Tibial nerve (tissue), 4 donors: ENCODE measurements around the gene ABCA4. TPM values are rescaled to one million over a fixed set of nuclear protein-coding genes. Genes with fewer than 3 reads are reported as not detected.

Source experiments
- DNase-seq, 2 donors: peaks; one replicate each; pipeline ENCODE4 v3.0.0-alpha.2; 2019; ENCODE audit warnings: low spot score in 2 of 2
- H3K27ac ChIP-seq, 4 donors: fragments of 200-600 bp; sonication (generic) in 3 of 4; one replicate each; pipeline ENCODE4 v1.5.1; 2017 to 2019; ENCODE audit warnings: mild to moderate bottlenecking in 1 of 4
- H3K27me3 ChIP-seq, 2 donors: fragments of 200-600 bp; sonication (generic) in 1 of 2; one replicate each; pipeline versions ENCODE4 v1.5.1 to v1.6.0; 2017 to 2019
- H3K36me3 ChIP-seq, 3 donors: fragments of 200-600 bp; sonication (generic); one replicate each; pipeline ENCODE4 v1.5.1; 2018 to 2019
- H3K4me1 ChIP-seq, 4 donors: fragments of 200-600 bp; sonication (generic) in 3 of 4; one replicate each; pipeline ENCODE4 v1.5.1; 2017 to 2019
- H3K4me3 ChIP-seq, 4 donors: fragments of 200-600 bp; sonication (generic) in 3 of 4; one replicate each; pipeline ENCODE4 v1.5.1; 2017 to 2019; ENCODE audit warnings: mild to moderate bottlenecking in 1 of 4, moderate library complexity in 1 of 4
- H3K9me3 ChIP-seq, 4 donors: fragments of 200-600 bp; sonication (generic) in 3 of 4; one replicate each; pipeline ENCODE4 v1.5.1; 2017 to 2019
- CTCF ChIP-seq, 5 experiments: fragments of 200-600 bp in 3 of 5; fragments of 450-650 bp in 2 of 5; sonication (generic) in 3 of 5; IDR thresholded peaks; one replicate each; pipeline ENCODE4 v1.5.1; 2016 to 2019; ENCODE audit warnings: antibody characterized with exemption in 5 of 5, mild to moderate bottlenecking in 3 of 5, moderate library complexity in 2 of 5
- EP300 ChIP-seq, 2 donors: sonication (generic); formaldehyde crosslinking; IDR thresholded peaks; one replicate each; pipeline ENCODE4 v1.6.1; 2017; ENCODE audit warnings: antibody characterized with exemption in 2 of 2, mild to moderate bottlenecking in 1 of 2
- POLR2A ChIP-seq, 2 donors: fragments of 450-650 bp; IDR thresholded peaks; one replicate each; pipeline ENCODE4 v1.6.1; 2017; ENCODE audit warnings: antibody characterized with exemption in 2 of 2, mild to moderate bottlenecking in 2 of 2, moderate library complexity in 2 of 2
- WGBS, 2 donors: methylation state at CpG; one replicate each; pipeline ENCODE4 v1.1.5; 2018; 5-methylcytosine and 5-hydroxymethylcytosine counted together
- total RNA-seq, 4 donors: library from RNA; depleted of rRNA; stranded (reverse); fragments of >200 nt; gene quantifications; one replicate each; pipeline ENCODE4 v1.1.0, GENCODE V29; 2016

ABCA4 gene
- total RNA-seq, 4 donors from 2014 or later, result 0.20 to 0.21 TPM; not detected in 2

- TF ChIP-seq EP300 (IDR thresholded peaks at IDR 0.05) (no peak), POLR2A (IDR thresholded peaks at IDR 0.05) (no peak), CTCF (IDR thresholded peaks at IDR 0.05) (no peak)
- DNase-seq, result no peak
- H3K4me3 ChIP-seq, result no peak overlapping the region
- peaks cover 0 to 23% (median 0%) of the 10 kb centered on the region in 4 donors for H3K4me1 ChIP-seq
- WGBS, 2 donors, result 68 to 78% methylated on average over 8 of the region's 8 CpGs
- H3K27me3 ChIP-seq, result no peaks in the 10 kb centered on the region
- no peaks in the 10 kb centered on the region for H3K36me3 ChIP-seq
- no peaks in the 10 kb centered on the region for H3K9me3 ChIP-seq
- no peak overlapping the region for H3K27ac ChIP-seq
These were observed 468 bp upstream of the ABCA4 start for GRCh38 chr1:94121411-94121821.

DNA sequence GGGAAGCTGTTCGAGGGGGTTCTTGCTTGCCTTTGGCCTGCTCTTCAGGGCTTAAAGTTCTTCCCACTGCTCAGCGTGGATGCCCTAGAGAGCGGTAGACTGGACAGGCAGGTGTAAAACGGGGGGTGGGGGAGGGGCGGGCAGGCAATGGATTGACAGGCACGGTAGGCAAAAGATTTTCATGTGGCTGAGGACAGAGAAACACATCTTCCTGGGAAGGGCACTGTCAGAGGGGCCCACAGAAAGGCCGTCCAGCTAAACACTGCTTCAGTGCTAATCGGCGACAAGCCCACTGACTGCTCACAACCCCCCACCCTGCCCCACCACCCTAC, 412 bp downstream of the ABCA4 start:
- H3K27me3 ChIP-seq, result no peaks in the 10 kb centered on the region
- H3K9me3 ChIP-seq, result no peaks in the 10 kb centered on the region
- no peak for DNase-seq
- H3K4me1 ChIP-seq, result peaks cover 0 to 24% (median 0%) of the 10 kb centered on the region in 4 donors
- TF ChIP-seq EP300 (IDR thresholded peaks at IDR 0.05) (no peak), CTCF (IDR thresholded peaks at IDR 0.05) (no peak), POLR2A (IDR thresholded peaks at IDR 0.05) (no peak)
- no peak overlapping the region for H3K27ac ChIP-seq
- H3K36me3 ChIP-seq, result no peaks in the 10 kb centered on the region
- WGBS, 2 donors, result 71 to 81% methylated on average over 9 of the region's 9 CpGs
- no peak overlapping the region for H3K4me3 ChIP-seq

GRCh38 chr1:94119796-94120569, 965 bp downstream of the ABCA4 start:
- Histone ChIP-seq H3K36me3 (no peaks in the 10 kb centered on the region), H3K27me3 (no peaks in the 10 kb centered on the region), H3K9me3 (no peaks in the 10 kb centered on the region), H3K4me3 (no peak overlapping the region), H3K27ac (no peak overlapping the region), H3K4me1 (peaks cover 0 to 24% (median 0%) of the 10 kb centered on the region in 4 donors)
- DNase-seq, result no peak
- TF ChIP-seq EP300 (IDR thresholded peaks at IDR 0.05), result no peak
- no peak for TF ChIP-seq CTCF (IDR thresholded peaks at IDR 0.05)
- TF ChIP-seq POLR2A (IDR thresholded peaks at IDR 0.05), result no peak
- 83 to 88% methylated on average over 11 of the region's 11 CpGs for WGBS, 2 donors

DNA sequence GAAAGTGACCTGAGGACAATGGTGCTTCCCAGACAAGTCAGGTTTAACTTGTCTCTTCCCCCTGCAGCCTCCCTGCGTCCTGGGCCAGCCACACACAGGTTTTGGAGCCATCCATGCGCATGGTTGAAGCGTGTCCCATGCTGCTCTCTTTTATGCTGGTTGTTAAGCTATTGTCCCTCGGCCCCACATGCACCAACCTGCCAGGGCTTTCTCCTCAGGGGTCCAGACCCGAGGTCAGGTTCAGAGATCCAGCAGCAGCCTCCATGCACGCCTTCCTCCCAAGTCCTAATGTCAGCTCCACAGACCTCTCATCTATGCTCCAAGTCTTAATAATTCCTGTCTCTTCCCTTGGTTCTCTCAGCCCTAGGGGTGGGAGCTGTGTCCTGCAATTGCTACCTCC, 1.6 kb downstream of the ABCA4 start:
- H3K27ac ChIP-seq, result no peak overlapping the region
- no peaks in the 10 kb centered on the region for H3K9me3 ChIP-seq
- H3K4me1 ChIP-seq, result peaks cover 0 to 24% (median 0%) of the 10 kb centered on the region in 4 donors
- WGBS, 2 donors, result 86 to 88% methylated on average over 6 of the region's 6 CpGs
- H3K27me3 ChIP-seq, result no peaks in the 10 kb centered on the region
- TF ChIP-seq EP300 (IDR thresholded peaks at IDR 0.05) (no peak), CTCF (IDR thresholded peaks at IDR 0.05) (no peak), POLR2A (IDR thresholded peaks at IDR 0.05) (no peak)
- no peak for DNase-seq
- no peak overlapping the region for H3K4me3 ChIP-seq
- no peaks in the 10 kb centered on the region for H3K36me3 ChIP-seq

- H3K27ac ChIP-seq, result no peak overlapping the region
- no peaks in the 10 kb centered on the region for H3K36me3 ChIP-seq
- H3K9me3 ChIP-seq, result no peaks in the 10 kb centered on the region
- DNase-seq, result no peak
- TF ChIP-seq POLR2A (IDR thresholded peaks at IDR 0.05), result no peak
- TF ChIP-seq EP300 (IDR thresholded peaks at IDR 0.05), result no peak
- TF ChIP-seq CTCF (IDR thresholded peaks at IDR 0.05), result no peak
- H3K4me1 ChIP-seq, result peaks cover 0 to 24% (median 0%) of the 10 kb centered on the region in 4 donors
- H3K4me3 ChIP-seq, result no peak overlapping the region
- H3K27me3 ChIP-seq, result no peaks in the 10 kb centered on the region
- WGBS, 2 donors, result 66 to 90% methylated on average over 5 to 7 of the region's 7 CpGs
These were observed 2.5 kb downstream of the ABCA4 start for GRCh38 chr1:94118471-94118870.
